Measurements from ENCODE around the gene SLC12A7. TPM values are rescaled to one million over a fixed set of nuclear protein-coding genes. Genes with fewer than 3 reads are reported as not detected.

The SLC12A7 gene
- total RNA-seq, 1 donor from 2014 or later, result 344 TPM

GRCh38 chr5:1050423-1051365, 61.2 kb downstream of the SLC12A7 start:
- DNase-seq (ENCODE audit: low spot score), result no peak

GRCh38 chr5:1048861-1049838, 62.7 kb downstream of the SLC12A7 start:
- DNase-seq (ENCODE audit: low spot score), result no peak

- DNase-seq (ENCODE audit: low spot score), result no peak
These were observed 63.6 kb downstream of the SLC12A7 start for GRCh38 chr5:1048162-1048721.

GRCh38 chr5:1047332-1047965, 64.4 kb downstream of the SLC12A7 start:
- no peak for DNase-seq (ENCODE audit: low spot score)

- DNase-seq (ENCODE audit: low spot score), result no peak
These were observed 65.8 kb downstream of the SLC12A7 start for GRCh38 chr5:1045960-1046560.

GRCh38 chr5:1044117-1044516, 67.7 kb downstream of the SLC12A7 start:
- DNase-seq (ENCODE audit: low spot score), result no peak

GRCh38 chr5:1043327-1043726, 68.5 kb downstream of the SLC12A7 start:
- DNase-seq (ENCODE audit: low spot score), result no peak

GRCh38 chr5:1042626-1043025, 69.2 kb downstream of the SLC12A7 start:
- DNase-seq (ENCODE audit: low spot score), result no peak

- DNase-seq (ENCODE audit: low spot score), result no peak
These were observed 70.4 kb downstream of the SLC12A7 start for GRCh38 chr5:1041225-1042143.

- DNase-seq (ENCODE audit: low spot score), result no peak
These were observed 71.3 kb downstream of the SLC12A7 start for GRCh38 chr5:1040571-1040970.

- no peak for DNase-seq (ENCODE audit: low spot score)
These were observed 72.1 kb downstream of the SLC12A7 start for GRCh38 chr5:1039706-1040260.

- no peak for DNase-seq (ENCODE audit: low spot score)
These were observed 72.7 kb downstream of the SLC12A7 start for GRCh38 chr5:1039210-1039548.

- no peak for DNase-seq (ENCODE audit: low spot score)
These were observed 73.2 kb downstream of the SLC12A7 start for GRCh38 chr5:1038417-1039209.

GRCh38 chr5:1037671-1038416, 74.0 kb downstream of the SLC12A7 start:
- no peak for DNase-seq (ENCODE audit: low spot score)

GRCh38 chr5:1037123-1037670, 74.7 kb downstream of the SLC12A7 start:
- no peak for DNase-seq (ENCODE audit: low spot score)

- no peak for DNase-seq (ENCODE audit: low spot score)
These were observed 75.2 kb downstream of the SLC12A7 start for GRCh38 chr5:1036504-1037122.

All from mucosa of gallbladder (tissue), 1 donor.